HCEC 1CT (cell line): ENCODE results near the gene CD22.
"Not testable (repeated sequence)": the region's sequence is repeated elsewhere in the genome, so short reads cannot be mapped to it uniquely, and the experiment has no call there.

ENCODE experiments used
- DNase-seq: peaks from one replicate; pipeline ENCODE4 v3.0.0-alpha.2; 2017

The CD22 gene

GRCh38 chr19:35328851-35329285 lies at the start of gene CD22:
Gene CD22, plus strand, starts transcription at chr19:35329187. Its CDS starts 2,854 bp downstream, at chr19:35332041.
- DNase-seq = no peak

- DNase-seq = no peak
These were observed 49.6 kb upstream of the CD22 start for GRCh38 chr19:35279374-35279773.

GRCh38 chr19:35279985-35280821 lies 48.8 kb upstream of the CD22 start:
- DNase-seq = no peak

- no peak for DNase-seq
These were observed 47.7 kb upstream of the CD22 start for GRCh38 chr19:35281303-35281702.

GRCh38 chr19:35284153-35285094 lies 44.6 kb upstream of the CD22 start:
- DNase-seq = no peak

- DNase-seq = no peak
These were observed 43.9 kb upstream of the CD22 start for GRCh38 chr19:35285095-35285449.

GRCh38 chr19:35285465-35285864 lies 43.5 kb upstream of the CD22 start:
- not testable (repeated sequence) for DNase-seq

GRCh38 chr19:35286101-35286500 lies 42.9 kb upstream of the CD22 start:
- not testable (repeated sequence) for DNase-seq

GRCh38 chr19:35287713-35288112 lies 41.3 kb upstream of the CD22 start:
- no peak for DNase-seq

- DNase-seq = no peak
These were observed 40.7 kb upstream of the CD22 start for GRCh38 chr19:35288331-35288730.

GRCh38 chr19:35288906-35289305 lies 40.1 kb upstream of the CD22 start:
- DNase-seq = no peak

- DNase-seq = no peak
These were observed 38.4 kb upstream of the CD22 start for GRCh38 chr19:35290381-35291127.

GRCh38 chr19:35291259-35291658 lies 37.7 kb upstream of the CD22 start:
- no peak for DNase-seq

GRCh38 chr19:35291916-35292315 lies 37.1 kb upstream of the CD22 start, which contains the start of gene MAG:
Gene MAG, plus strand, starts transcription at chr19:35292161. Its CDS starts 3,248 bp downstream, at chr19:35295409.
- DNase-seq = no peak

- no peak for DNase-seq
These were observed 36.3 kb upstream of the CD22 start for GRCh38 chr19:35292421-35293362.

- no peak for DNase-seq
These were observed 35.6 kb upstream of the CD22 start for GRCh38 chr19:35293363-35293739.

- no peak for DNase-seq
These were observed 35.2 kb upstream of the CD22 start for GRCh38 chr19:35293808-35294207.

GRCh38 chr19:35294328-35294727 lies 34.7 kb upstream of the CD22 start:
- no peak for DNase-seq

GRCh38 chr19:35294859-35295791 lies 33.9 kb upstream of the CD22 start:
- no peak for DNase-seq

- no peak for DNase-seq
These were observed 33.1 kb upstream of the CD22 start for GRCh38 chr19:35295792-35296462.
